GM21528 (cell line): Measurements from ENCODE around the gene MAX.
"Not testable (repeated sequence)": the region's sequence is repeated elsewhere in the genome, so short reads cannot be mapped to it uniquely, and the experiment has no call there.

Experiments used
- ATAC-seq: cut with Tn5 transposase; IDR thresholded peaks from one replicate; pipeline ENCODE4 v1.9.1; 2021; ENCODE audit warnings: mild to moderate bottlenecking, moderate library complexity; ENCODE audit not compliant: unreplicated experiment, low FRiP score

The MAX gene

DNA sequence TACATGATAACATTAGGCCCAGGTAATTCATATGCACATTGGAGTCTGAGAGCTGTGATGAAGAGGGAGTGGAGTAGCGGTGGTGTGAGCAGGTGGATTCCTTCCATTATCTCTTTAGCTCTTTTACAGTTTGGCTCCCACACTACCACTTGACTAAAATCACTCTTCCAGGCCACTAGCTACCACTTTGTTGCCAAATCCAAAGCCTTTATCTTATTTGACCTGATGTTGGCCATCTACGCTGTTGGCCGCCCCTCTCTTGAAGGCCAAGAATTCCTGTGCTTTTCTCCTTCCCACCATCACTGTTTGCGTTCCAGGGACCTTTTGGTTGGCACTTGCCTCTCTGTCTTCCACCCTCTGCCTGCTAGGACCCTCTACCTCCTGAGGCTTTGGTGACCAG is 4.0 kb upstream of the MAX start:
- ATAC-seq, result no peak

DNA sequence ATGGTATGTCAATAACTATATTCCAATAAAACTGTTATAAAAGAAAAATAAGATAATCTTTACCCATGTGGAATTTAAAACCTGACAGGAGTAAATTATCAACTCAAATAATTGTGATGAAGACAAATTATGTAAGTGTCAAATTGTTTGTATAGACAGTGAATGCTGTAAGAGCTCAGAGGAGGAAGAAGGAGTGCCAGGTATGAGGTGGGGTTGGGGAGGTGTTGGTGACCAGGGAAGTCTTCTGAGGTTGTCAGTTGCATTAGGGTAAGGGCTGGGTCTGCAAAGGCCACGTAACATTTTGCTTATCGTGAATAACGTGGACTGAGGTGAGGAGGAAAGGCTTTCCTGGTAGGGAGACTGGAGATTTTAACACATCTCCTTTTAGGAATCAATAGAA is 2.5 kb upstream of the MAX start:
- ATAC-seq, result no peak

DNA sequence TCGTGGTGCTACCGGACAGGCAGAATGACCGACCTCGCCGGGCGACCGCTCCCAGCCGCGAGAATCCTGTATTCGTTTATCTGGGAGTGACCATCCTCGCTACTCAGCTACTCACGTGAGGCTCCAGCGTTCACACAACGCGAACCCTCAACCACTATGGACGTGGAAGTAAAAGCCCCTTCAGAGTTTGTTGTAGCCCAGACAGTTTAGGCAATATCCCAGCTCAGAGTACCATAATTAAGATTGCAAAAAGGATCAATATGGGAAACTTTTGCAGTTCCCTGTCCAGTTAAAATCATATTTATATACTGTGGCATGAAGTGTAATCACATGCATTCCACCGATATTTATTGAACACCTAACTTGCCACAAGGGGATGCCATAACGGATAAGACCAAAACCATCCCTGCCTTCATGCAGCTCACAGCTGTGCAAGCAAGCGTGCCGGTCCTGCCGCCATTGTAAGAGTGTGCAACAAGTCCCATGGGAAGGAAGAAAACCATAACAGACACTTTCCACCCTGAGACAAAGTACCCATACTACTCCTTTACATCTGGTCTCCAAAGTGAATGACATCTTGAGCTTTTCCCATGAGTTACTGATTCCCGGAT is 938 bp upstream of the MAX start:
- ATAC-seq, result no peak

DNA sequence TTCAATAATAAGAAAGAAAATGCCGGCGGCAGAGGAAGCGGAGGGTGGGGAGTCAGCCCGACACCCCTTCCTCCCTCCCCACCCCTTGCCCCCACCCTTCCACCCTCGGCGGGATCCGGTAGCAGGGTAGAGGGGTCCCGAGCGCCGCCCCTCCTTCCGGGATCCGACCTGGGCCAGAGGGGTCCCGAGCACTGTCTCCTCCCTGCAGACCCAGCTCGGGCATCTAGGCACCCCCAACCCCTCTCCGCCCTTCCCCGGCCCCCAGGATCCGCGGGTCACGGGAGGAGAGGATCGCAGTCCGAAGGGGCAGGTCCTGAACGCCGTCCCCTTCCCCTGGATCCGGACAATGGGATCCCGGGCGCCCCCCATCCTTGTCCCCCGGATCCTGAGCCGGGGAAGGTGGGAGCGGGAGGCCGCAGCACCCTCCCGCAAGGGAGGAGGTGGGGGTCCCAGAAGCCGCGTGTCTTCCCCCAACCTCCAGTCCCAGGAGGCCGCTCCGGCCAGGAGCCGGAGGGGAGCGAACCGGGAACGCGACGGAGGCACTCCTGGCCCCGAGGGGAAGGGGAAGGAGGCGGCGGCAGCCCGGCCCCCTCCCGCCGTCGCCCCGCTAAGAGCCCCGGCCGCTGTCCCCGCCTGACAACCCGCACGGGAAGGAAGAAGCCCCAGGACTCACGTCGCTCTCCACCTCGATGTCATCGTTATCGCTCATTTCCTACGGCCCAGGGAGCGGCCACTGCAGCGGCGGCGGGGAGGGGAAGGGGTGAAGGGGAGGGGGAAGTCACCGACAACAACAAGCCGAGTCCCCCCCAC is 481 bp downstream of the MAX start:
- ATAC-seq, result peak; percentile 7

DNA sequence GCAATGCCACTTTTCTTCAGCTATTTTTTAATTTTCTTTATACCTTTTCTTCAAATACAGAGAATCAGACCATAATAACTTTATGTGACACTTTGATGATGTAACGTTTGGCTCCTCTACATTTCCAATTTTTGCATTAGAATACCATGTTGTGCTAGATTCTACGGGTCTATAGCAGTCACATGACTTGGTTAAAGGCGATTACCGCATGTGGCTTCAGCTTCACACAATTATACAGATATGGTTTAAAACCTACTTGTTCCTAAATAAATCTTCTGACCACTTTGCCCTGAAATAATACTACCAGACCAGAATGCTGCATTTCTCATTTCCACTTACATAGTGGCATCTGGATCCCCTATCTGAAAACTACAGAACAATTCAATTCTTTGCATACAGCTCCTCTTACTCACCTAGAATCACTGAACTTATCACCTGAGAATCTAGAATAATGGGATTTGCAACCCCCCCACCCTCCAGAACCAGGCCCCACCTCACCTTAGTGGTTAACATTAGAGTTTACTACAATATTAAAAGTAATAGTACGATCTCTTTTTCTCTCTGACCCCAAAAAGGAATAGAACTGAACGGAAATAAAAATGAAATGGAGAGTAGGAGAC is 1.3 kb downstream of the MAX start:
- ATAC-seq, result no peak

DNA sequence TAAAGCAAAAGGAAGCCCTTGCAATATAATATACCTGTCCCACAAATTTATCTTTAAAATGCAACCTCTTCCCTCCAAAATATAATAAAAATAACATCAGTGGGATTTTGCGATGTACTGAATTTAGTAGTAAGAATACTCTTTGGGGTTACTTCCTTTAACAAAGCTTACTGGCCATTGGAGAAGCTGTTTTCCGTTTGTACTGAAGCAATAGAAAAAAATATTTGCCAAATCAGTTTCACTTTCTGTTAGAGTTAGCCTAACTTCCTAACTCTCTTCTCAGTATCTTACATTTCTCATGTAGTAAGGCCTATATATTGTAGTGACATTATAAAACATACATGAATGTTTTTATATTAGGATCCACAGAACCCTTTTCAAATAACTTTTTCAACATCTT is 3.7 kb downstream of the MAX start:
- ATAC-seq, result no peak

DNA sequence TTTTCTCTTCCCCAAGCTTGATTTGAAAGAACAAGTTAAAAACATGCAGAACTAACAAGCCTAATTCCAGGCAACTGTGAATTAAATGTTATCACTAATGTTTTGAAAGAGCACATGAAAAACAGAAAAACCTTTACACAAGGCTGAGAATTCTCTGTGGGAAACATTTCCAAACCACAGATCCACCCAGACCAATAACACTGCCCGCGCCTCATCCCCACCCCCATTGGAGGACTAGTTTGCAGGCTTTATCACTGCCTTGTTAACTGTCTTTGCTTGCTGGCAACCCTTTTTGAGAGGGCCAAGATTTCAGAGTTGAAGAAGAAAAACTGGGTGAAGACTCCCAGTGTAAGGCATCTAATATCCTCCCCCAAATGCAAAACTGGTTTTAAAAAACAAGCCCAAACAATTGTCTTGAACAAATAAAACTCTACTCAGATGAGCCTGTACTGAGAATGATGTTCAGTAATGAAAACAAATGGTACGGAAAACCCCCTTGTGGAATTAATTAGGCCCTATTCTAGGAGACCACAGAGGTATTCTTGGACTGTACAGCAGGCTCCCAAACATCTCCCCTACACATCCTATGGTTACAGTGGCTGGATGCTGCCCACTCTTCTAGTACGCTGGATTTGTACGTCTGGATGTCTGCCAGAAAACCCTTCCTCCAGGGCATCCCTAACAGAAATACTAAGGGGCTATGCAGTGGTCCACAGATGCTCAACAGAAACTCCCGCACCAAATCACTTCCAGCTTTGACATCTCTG is 5.8 kb downstream of the MAX start:
- ATAC-seq, result no peak

DNA sequence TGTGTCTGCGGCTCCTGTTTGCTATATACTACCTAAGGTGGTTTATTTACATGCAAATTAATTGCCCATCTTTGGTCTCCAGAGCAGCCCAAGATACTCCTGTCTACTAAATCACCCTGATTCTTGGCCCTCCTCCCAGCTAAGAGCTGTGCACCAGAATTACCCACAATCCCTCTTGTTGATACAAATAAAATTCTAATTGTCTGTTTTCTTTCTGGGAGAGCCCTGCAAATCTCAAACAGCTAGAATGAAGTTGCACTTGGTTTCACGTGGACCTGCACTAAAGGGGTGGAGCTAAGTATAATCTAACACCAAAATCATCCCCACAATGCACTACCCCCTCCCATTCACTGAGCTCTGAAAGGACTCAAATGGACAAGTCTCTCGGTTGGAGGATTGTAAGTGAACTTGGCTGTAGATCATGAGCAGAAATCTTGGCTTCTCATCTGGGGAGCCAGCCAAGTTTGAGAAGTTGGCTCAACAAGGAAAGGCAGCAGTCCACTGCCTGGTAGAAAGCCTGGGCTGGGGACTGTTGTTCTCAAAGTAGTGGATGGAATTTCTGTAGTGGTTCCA is 6.6 kb downstream of the MAX start:
- ATAC-seq, result no peak

DNA sequence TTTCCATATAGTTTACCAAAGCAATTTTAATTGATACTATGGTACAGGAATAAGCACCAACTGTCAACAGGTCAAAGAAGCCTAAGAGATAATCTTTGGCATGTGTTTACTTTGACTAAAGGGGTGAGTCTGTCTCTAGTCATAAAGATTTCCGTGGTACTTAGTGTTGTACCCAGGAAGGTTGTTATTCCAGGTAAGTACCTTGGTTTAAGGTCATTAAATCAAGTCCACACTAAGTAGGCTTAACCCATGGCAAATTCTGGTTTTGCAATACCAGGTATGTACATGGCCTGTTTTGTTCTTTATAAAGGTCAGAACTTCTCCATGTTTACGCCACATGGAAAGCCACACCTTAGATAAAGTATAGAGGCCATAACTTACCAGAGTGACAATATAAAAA is 10.0 kb downstream of the MAX start:
- no peak for ATAC-seq

DNA sequence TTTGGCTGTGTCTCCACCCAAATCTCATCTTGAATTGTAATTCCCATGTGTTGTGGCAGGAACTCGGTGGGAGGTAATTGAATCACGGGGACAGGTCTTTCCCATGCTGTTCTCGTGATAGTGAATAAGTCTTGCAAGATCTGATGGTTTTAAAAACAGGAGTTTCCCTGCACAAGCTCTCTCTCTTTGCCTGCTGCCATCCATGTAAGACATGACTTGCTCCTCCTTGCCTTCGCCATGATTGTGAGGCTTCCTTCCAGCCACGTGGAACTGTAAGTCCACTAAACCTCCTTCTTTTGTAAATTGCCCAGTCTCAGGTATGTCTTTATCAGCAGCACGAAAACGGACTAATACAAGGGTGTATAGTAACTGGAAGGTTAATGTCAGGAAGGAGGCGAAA is 14.5 kb downstream of the MAX start:
- ATAC-seq, result not testable (repeated sequence)

DNA sequence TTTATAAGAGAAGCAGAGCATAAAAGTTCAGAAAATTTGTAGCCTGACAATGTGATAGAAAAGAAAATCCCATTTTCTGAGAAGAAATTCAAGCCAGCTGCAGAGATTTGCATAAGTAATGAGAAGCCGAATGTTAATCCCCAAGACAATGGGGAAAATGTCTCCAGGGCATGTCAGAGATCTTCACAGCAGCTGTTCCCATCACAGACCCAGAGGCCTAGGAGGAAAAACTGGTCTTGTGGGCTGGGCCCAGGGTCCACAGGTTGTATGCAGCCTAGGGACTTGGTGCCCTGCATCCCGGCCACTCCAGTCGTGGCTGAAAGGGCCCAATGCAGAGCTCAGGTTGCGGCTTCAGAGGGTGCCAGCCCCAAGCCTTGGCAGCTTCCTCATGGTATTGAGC is 15.6 kb downstream of the MAX start:
- not testable (repeated sequence) for ATAC-seq

DNA sequence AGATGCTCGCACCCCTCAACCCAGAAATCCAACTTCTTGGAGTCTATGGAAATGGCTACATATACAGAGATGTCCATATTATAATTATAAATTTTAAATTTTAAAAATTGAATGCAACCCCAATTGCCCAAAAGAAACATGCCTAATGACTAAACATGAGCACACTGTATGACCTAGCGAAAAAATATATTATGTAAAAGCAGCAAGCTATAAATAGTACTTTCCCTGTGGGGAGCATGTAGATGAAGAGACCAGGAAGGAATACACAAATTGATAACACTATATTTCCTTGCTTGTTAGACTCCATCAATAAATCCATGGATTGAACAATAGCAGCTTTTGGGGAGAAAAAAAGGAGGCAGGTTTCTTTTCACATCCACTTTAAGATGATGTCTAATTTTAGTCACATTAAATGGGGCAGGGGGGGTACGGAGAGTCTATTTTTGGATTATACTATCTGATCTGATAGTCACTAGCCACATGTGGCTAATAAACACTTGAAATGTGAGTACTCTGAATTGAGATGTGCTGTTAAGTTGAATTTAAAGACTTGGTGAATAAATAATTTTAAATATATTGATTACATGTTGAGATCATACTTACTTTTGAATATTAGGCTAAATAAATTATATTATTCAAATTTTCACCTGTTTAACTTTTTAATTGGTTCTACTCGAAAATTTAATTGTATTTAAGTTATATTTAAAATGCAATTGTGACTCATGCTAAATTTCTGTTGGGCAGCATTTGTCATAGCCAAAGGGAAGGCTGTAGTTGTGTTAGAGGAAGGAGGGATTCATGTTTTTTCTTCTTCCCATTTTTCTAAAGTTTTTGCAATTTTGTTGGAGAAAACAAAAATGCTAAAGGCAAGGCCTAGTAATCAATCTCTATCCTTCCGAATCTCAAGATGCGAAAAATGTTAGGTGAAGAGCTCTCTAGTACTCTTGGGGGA is 17.5 kb downstream of the MAX start:
- no peak for ATAC-seq

DNA sequence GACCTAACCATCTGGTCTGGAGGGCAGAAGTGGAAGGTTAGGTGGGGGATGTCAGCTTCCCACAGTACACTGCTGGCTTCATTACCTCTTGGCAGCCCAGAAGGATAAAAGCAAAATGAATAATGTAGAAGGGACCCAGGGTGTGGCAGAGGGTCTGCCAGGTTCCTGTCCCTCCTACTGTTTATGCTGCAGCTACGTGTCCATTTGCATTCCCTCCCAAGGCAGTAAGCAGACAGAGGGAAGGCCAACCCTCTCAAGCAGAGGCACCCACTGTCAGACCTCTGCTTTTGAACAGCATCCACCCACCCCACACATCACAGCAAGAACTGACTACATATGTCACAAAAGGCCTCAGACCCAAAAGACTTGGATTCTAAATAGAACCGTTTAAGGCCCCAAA is 19.4 kb downstream of the MAX start:
- ATAC-seq, result no peak

DNA sequence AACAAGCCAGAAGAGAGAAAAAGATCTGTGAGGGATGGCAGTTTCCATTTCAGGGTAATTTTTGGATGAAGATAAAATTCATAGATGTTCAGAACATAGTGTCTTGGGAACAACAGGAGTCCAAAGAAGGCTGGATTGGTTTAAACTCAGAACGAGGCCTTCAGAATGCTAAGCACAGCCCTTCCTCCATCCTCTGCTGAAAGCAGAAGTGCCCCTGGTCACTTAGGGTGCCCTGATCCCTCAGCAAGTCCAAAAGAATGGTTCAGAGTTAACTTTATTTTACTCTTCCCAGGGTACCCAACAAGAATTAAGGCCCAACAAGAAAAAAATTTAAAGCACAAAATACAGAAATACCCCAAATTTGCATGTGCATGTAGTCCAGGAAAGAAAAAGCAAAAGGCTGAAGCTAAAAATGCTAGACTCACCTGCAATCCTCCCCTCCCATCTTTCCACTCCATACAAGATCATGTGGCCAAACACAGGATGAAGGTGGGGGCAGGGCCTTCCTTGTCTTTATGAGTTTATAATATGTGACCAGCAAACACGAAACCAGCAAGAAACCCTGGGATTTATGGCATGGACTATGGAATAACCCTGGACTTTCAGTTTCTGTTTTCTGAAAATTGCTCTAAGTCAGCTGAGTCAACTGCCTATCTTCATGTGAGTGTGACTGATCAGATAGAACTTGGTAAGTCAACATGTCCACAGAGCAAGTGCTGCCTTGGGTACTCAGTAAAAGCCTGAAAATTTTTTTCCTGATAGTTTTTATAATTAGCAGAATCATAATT is 21.2 kb downstream of the MAX start:
- ATAC-seq, result no peak

DNA sequence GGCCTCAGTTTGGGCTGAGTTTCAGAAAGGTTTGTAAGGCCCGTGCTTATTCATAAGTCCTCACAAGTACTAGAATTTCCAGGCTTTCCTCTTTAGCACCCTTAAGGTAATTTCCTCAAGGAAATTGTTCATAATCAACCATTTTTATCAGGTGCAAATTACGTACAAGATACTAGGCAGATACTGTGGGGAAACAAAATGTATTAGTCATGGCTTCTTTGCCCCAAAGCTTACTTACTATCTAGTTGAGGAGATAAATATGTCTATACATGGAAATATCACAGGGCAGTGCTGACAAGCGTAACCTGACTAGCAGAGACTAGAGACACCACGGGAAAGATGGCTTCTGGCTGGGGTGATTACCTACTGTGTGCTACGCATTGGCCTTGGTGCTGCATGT is 22.5 kb downstream of the MAX start:
- ATAC-seq, result no peak

DNA sequence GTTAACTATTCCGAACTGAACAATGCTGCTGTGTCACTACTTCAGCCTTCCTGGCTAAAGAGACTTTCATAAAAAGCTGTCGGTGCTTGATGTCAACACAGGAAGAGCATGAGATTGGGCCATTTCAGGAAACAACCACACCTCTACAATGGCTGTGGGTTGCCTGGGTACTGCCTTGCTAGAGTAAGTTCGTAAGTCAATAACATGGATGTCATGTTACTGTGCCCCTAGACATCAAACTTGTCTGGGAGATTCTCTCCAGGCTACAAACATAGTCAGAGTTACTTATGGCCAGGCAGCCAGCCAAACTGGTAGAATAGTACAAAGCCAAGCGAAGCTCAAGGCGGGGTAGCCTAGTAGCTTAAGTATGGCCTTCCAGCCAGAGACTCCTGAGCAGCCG is 23.1 kb downstream of the MAX start:
- ATAC-seq, result no peak

DNA sequence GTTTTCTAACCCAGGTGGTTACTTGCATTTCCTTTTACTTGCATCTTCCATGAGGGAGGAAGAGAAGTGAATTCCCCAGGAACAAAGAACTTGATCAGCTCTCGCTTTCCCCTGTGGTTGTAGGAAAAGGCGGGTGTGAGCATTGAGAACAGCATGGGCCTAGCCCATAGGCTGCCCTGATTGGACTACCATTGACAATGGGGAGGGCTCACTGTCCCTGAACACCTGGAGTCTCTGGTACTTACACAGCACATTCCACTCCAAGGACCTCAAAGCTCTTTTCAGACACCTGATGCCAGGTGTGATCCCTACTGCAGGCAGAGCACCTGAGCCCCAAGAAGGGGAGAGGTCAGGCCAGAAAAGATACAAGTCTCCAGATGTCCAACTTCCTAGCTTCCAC is 25.0 kb downstream of the MAX start:
- ATAC-seq, result no peak

DNA sequence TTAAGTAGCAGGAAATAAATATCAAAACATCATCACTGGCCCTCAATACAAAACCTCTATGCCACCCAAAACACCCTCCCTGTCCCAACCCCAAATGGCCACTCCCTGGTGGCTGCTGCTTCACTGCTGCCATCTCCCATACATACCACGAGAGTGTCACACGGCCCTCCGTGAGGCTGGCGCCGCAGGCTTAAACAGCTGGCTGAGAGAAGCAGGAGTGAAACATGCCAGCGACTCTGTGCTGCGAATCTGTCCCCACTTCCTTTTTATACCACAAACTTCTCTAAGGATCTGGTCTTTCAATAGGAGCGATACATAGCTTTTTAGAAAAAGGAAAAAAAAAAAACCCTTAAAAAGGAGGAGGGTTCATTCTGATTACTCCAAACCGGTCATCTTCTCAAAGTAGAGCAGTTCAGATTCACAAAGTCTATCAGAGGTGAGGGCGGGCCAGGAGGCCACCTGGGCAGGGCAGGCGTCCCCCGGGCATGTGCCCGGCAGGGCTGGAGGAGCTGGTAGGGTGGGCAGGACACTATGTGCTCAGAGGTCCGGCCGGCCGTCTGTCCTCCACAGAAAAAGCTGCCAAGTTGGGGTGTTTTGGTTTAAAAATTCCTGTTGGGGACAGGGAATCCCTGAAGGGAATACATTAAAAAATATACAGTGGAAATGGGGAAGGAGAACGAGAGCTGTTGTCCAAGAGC is 26.5 kb downstream of the MAX start:
- ATAC-seq, result no peak
